Gastroesophageal sphincter (tissue), 3 donors: ENCODE measurements around the gene APOBEC3G.

Source experiments
- EP300 ChIP-seq: sonication (generic); formaldehyde crosslinking; IDR thresholded peaks from one replicate; pipeline ENCODE4 v1.6.1; 2017; ENCODE audit warnings: antibody characterized with exemption, mild to moderate bottlenecking
- POLR2A ChIP-seq, 2 donors: fragments of 450-650 bp; IDR thresholded peaks; one replicate each; pipeline ENCODE4 v1.6.1; 2017; ENCODE audit warnings: antibody characterized with exemption in 2 of 2, mild to moderate bottlenecking in 2 of 2, moderate library complexity in 1 of 2
- POLR2AphosphoS5 ChIP-seq: sonication (generic); formaldehyde crosslinking; IDR thresholded peaks from one replicate; pipeline ENCODE4 v1.6.1; 2017; ENCODE audit warnings: antibody characterized with exemption
- TF ChIP-seq, protein P1 (sequence below), 4 experiments: fragments of 200-600 bp in 2 of 4; fragments of 450-650 bp in 2 of 4; sonication (generic) in 1 of 4; IDR thresholded peaks; one replicate each; pipeline ENCODE4 v1.5.1; 2017 to 2019; ENCODE audit warnings: antibody characterized with exemption in 4 of 4, mild to moderate bottlenecking in 2 of 4, moderate library complexity in 2 of 4

- no peak for TF ChIP-seq EP300
- TF ChIP-seq, protein P1, sequence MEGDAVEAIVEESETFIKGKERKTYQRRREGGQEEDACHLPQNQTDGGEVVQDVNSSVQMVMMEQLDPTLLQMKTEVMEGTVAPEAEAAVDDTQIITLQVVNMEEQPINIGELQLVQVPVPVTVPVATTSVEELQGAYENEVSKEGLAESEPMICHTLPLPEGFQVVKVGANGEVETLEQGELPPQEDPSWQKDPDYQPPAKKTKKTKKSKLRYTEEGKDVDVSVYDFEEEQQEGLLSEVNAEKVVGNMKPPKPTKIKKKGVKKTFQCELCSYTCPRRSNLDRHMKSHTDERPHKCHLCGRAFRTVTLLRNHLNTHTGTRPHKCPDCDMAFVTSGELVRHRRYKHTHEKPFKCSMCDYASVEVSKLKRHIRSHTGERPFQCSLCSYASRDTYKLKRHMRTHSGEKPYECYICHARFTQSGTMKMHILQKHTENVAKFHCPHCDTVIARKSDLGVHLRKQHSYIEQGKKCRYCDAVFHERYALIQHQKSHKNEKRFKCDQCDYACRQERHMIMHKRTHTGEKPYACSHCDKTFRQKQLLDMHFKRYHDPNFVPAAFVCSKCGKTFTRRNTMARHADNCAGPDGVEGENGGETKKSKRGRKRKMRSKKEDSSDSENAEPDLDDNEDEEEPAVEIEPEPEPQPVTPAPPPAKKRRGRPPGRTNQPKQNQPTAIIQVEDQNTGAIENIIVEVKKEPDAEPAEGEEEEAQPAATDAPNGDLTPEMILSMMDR (IDR thresholded peaks at IDR 0.05) = no peak
- no peak for TF ChIP-seq POLR2A (IDR thresholded peaks at IDR 0.05)
- no peak for TF ChIP-seq POLR2AphosphoS5
These were observed 57.5 kb downstream of the APOBEC3G start for GRCh38 chr22:39134366-39135091.
